Spleen (tissue), 11 donors: ENCODE data around the gene PRAMEF13. TPM values are rescaled to one million over a fixed set of nuclear protein-coding genes. Genes with fewer than 3 reads are reported as not detected.
"Not testable (repeated sequence)": the region's sequence is repeated elsewhere in the genome, so short reads cannot be mapped to it uniquely, and the experiment has no call there.

Source experiments
- DNase-seq: peaks from one replicate; pipeline ENCODE4 v3.0.0-alpha.2; 2020
- H3K27ac ChIP-seq, 8 donors: fragments of 200-600 bp; sonication (generic) in 7 of 8; 1 replicate in 4 of 8; 2 replicates in 4 of 8; pipeline versions ENCODE4 v1.5.0 to v1.8.0; 2016 to 2021; ENCODE audit warnings: inconsistent platforms in 4 of 8, mild to moderate bottlenecking in 4 of 8, moderate library complexity in 1 of 8
- H3K27me3 ChIP-seq, 7 donors: fragments of 200-600 bp; sonication (generic) in 6 of 7; replicated peaks in 1 of 7; 1 replicate in 4 of 7; 2 replicates in 3 of 7; pipeline versions ENCODE4 v1.5.0 to v1.8.0; 2016 to 2021; ENCODE audit warnings: inconsistent platforms in 3 of 7, mild to moderate bottlenecking in 1 of 7
- H3K36me3 ChIP-seq, 6 donors: fragments of 200-600 bp; sonication (generic) in 5 of 6; 1 replicate in 4 of 6; 2 replicates in 2 of 6; pipeline versions ENCODE4 v1.5.0 to v1.8.0; 2016 to 2021; ENCODE audit warnings: inconsistent platforms in 2 of 6
- H3K4me1 ChIP-seq, 6 donors: fragments of 200-600 bp; sonication (generic) in 5 of 6; 1 replicate in 3 of 6; 2 replicates in 3 of 6; pipeline versions ENCODE4 v1.5.0 to v1.8.0; 2016 to 2021; ENCODE audit warnings: inconsistent platforms in 3 of 6
- H3K4me3 ChIP-seq, 8 donors: fragments of 200-600 bp; sonication (generic) in 7 of 8; 1 replicate in 4 of 8; 2 replicates in 4 of 8; pipeline versions ENCODE4 v1.5.0 to v1.8.0; 2016 to 2021; ENCODE audit warnings: inconsistent platforms in 4 of 8, mild to moderate bottlenecking in 4 of 8, moderate library complexity in 2 of 8
- H3K9me3 ChIP-seq, 8 donors: fragments of 200-600 bp; sonication (generic) in 7 of 8; 1 replicate in 4 of 8; 2 replicates in 4 of 8; pipeline versions ENCODE4 v1.5.0 to v1.8.0; 2016 to 2021; ENCODE audit warnings: inconsistent platforms in 4 of 8
- WGBS, 5 donors: extraction: QIAGEN DNeasy Blood & Tissue Kit in 3 of 5; methylation state at CpG; one replicate each; pipeline versions ENCODE4 v1.1.5 to v1.1.7; 2013 to 2018; 5-methylcytosine and 5-hydroxymethylcytosine counted together
- intact Hi-C: fragments of 100-400 bp; cut with DNase I; formaldehyde crosslinking; loops from one replicate; pipeline ENCODE4 v1.15.0; 2023; ENCODE audit warnings: low total_unique reads
- polyA plus RNA-seq, 3 donors: library from polyadenylated mRNA; stranded (reverse); fragments of 200-250 nt; gene quantifications; one replicate each; pipeline ENCODE4 v1.2.1, GENCODE V29; 2013
- total RNA-seq, 7 donors: library from RNA; depleted of rRNA in 3 of 7; stranded (reverse); fragments of >200 nt in 3 of 7; fragmentation: NEBNext Ultra II Directional in 4 of 7; extraction: Animal tissue kit (Norgen Biotek cat#: 25700) in 4 of 7; gene quantifications; one replicate each; pipeline versions ENCODE4 v1.1.0 to v1.2.1, GENCODE V29; 2016 to 2021
- donor health status: healthy with polysubstance abuse.
- donor health status: DM: no; HTN: no; CAD: no; lungs with moderate emphysema.
- donor health status: DM: no; HTN: no; CAD: no.
- donor health status: Bipolar disorder and iron deficiency.
- donor health status: healthy.
- donor health status: DM: no; HTN: no; CAD: no.
- donor health status: DM: yes; HTN: yes; CAD: no.

PRAMEF13 gene
- total and polyA plus RNA-seq, 10 donors = not detected

DNA sequence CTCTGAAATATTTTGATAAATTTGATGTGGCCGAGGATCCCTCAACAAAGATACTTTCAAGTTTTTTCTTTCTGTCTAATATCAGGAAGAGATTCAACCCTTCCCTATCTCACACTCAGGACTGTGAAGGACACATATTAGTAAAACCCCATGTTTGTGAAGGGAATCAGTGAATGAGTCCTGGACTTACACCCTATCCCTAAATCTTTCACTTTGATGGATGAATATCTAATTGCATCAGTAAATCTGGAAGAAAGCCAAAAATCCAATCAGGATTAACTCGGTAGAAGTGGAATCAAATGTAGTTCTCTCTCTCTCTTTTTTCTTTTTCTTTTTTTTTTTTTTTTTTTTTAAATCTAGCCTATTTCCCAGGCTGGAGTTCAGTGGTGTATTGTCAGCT, 29.7 kb downstream of the PRAMEF13 start, which contains the start of gene PRAMEF9:
TSS of gene PRAMEF9 (plus strand) at position 301 of the 400 bp plus-strand sequence. CDS start 3,433 bp downstream, outside the sequence.
- H3K27ac ChIP-seq, DNase-seq, H3K36me3 ChIP-seq, H3K4me3 ChIP-seq, H3K27me3 ChIP-seq, H3K4me1 ChIP-seq, H3K9me3 ChIP-seq, intact Hi-C loops: not testable (repeated sequence)
- WGBS, 5 donors = 58 to 100% (median 91%) methylated on average over 1 to 2 of the region's 2 CpGs; no CpG with 5 or more reads in 1 of the 5 donors

DNA sequence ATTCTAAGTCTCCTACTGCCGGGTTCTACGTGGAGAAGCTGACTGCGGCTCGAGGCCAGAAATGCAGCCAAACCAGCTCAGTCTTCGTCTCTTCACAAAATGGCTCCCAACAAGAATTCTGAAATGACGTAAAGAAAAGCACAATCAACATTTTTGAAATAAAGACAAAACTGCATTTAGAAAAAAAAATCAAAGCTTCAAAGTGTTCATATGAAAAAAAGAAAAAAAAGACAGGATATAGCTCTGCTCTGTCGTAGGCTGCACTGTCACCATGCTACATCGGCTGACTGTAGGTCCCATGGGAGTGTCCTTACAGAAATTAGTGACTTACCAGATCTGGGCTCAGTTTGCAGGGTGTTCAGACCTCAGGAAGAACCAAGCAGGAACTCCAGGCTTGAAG, 35.7 kb downstream of the PRAMEF13 start, which contains the start of gene HNRNPCL4:
TSS of gene HNRNPCL4 (minus strand) at position 101 of the 400 bp plus-strand sequence. CDS start 164 bp downstream, outside the sequence.
- H3K4me3 ChIP-seq, H3K27me3 ChIP-seq, H3K9me3 ChIP-seq, H3K27ac ChIP-seq, intact Hi-C loops, DNase-seq, H3K4me1 ChIP-seq, H3K36me3 ChIP-seq: not testable (repeated sequence)
- no CpG with 5 or more reads among the region's 8 CpGs for WGBS, 5 donors

DNA sequence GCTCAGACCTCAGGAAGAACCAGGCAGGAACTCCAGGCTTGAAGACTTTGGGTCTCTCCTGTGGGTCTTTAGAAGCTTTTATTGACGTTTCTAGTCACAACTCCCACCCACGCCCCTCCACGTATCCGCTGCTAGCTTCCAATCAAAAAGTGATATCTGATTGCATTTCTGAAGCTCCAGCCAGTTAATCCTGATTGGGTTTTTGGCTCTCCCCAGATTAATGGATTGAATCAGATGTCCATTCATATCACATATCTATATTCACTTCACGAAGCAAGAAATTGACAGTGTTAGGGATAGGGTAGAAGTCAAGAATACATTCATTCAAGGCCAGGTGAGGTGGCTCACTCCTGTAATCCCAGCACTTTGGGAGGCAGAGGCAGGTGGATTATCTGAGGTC, 45.3 kb downstream of the PRAMEF13 start, which contains the start of gene PRAMEF26:
TSS of gene PRAMEF26 (minus strand) at position 101 of the 400 bp plus-strand sequence. CDS start 2,914 bp downstream, outside the sequence.
- H3K4me3 ChIP-seq, H3K36me3 ChIP-seq, DNase-seq, intact Hi-C loops, H3K9me3 ChIP-seq, H3K27me3 ChIP-seq, H3K27ac ChIP-seq, H3K4me1 ChIP-seq: not testable (repeated sequence)
- WGBS, 5 donors = 82 to 83% methylated on average over 1 of the region's 5 CpGs; no CpG with 5 or more reads in 3 of the 5 donors

Other genes with a start within 250 kb of the PRAMEF13 start
- gene PRAMEF27, start 144.8 kb downstream of the PRAMEF13 start, total RNA-seq = not detected
- gene PRAMEF27, start 144.8 kb downstream of the PRAMEF13 start, polyA plus RNA-seq = not detected
- not detected for gene HNRNPCL3, start 140.6 kb downstream of the PRAMEF13 start, total RNA-seq
- gene HNRNPCL3, start 140.6 kb downstream of the PRAMEF13 start, polyA plus RNA-seq = not detected
- gene PRAMEF25, start 130.6 kb downstream of the PRAMEF13 start, total RNA-seq = not detected
- gene PRAMEF25, start 130.6 kb downstream of the PRAMEF13 start, polyA plus RNA-seq = not detected
- gene HNRNPCL2, start 84.6 kb downstream of the PRAMEF13 start, total RNA-seq = not detected
- not detected for gene HNRNPCL2, start 84.6 kb downstream of the PRAMEF13 start, polyA plus RNA-seq
- not detected for gene PRAMEF26, start 45.4 kb downstream of the PRAMEF13 start, total RNA-seq
- gene PRAMEF26, start 45.4 kb downstream of the PRAMEF13 start, polyA plus RNA-seq = not detected
- not detected for gene HNRNPCL4, start 35.8 kb downstream of the PRAMEF13 start, total RNA-seq
- not detected for gene HNRNPCL4, start 35.8 kb downstream of the PRAMEF13 start, polyA plus RNA-seq
- not detected for gene PRAMEF9, start 29.6 kb downstream of the PRAMEF13 start, total RNA-seq
- not detected for gene PRAMEF9, start 29.6 kb downstream of the PRAMEF13 start, polyA plus RNA-seq
- gene PRAMEF18, start 24.7 kb upstream of the PRAMEF13 start, total RNA-seq = not detected
- not detected for gene PRAMEF18, start 24.7 kb upstream of the PRAMEF13 start, polyA plus RNA-seq
- gene PRAMEF5, start 52.8 kb upstream of the PRAMEF13 start, total RNA-seq = not detected
- gene PRAMEF5, start 52.8 kb upstream of the PRAMEF13 start, polyA plus RNA-seq = not detected
- not detected for gene PRAMEF8, start 83.7 kb upstream of the PRAMEF13 start, total RNA-seq
- not detected for gene PRAMEF8, start 83.7 kb upstream of the PRAMEF13 start, polyA plus RNA-seq
- not detected for gene PRAMEF33, start 102.1 kb upstream of the PRAMEF13 start, total RNA-seq
- not detected for gene PRAMEF33, start 102.1 kb upstream of the PRAMEF13 start, polyA plus RNA-seq
- not detected for gene PRAMEF15, start 114.2 kb upstream of the PRAMEF13 start, total RNA-seq
- not detected for gene PRAMEF15, start 114.2 kb upstream of the PRAMEF13 start, polyA plus RNA-seq
- not detected for gene PRAMEF14, start 145.7 kb upstream of the PRAMEF13 start, total RNA-seq
- gene PRAMEF14, start 145.7 kb upstream of the PRAMEF13 start, polyA plus RNA-seq = not detected
- gene PRAMEF19, start 170.5 kb upstream of the PRAMEF13 start, total RNA-seq = not detected
- not detected for gene PRAMEF19, start 170.5 kb upstream of the PRAMEF13 start, polyA plus RNA-seq
- gene PRAMEF17, start 188.2 kb upstream of the PRAMEF13 start, total RNA-seq = not detected
- gene PRAMEF17, start 188.2 kb upstream of the PRAMEF13 start, polyA plus RNA-seq = not detected
- gene PRAMEF20, start 209.0 kb upstream of the PRAMEF13 start, total RNA-seq = not detected
- gene PRAMEF20, start 209.0 kb upstream of the PRAMEF13 start, polyA plus RNA-seq = under 1 TPM in 1 of 3 donors, not detected in 2; 0.09 TPM